GM12872 (cell line): ENCODE measurements around the gene ITPKB.

ENCODE experiments used
- CTCF ChIP-seq: IDR thresholded peaks from 3 replicates; pipeline ENCODE4 v1.5.1; 2011; ENCODE audit warnings: low read depth, mild to moderate bottlenecking, low read length, moderate library complexity; ENCODE audit not compliant: insufficient read depth

The ITPKB gene

GRCh38 chr1:226764533-226764932, 25.5 kb upstream of the ITPKB start:
- TF ChIP-seq CTCF, result no peak

GRCh38 chr1:226763905-226764264, 24.8 kb upstream of the ITPKB start:
- TF ChIP-seq CTCF, result no peak

GRCh38 chr1:226762988-226763904, 24.2 kb upstream of the ITPKB start:
- TF ChIP-seq CTCF, result no peak

- TF ChIP-seq CTCF, result no peak
Measured at GRCh38 chr1:226762055-226762454, 23.0 kb upstream of the ITPKB start.

GRCh38 chr1:226761322-226761721, 22.2 kb upstream of the ITPKB start:
- no peak for TF ChIP-seq CTCF

GRCh38 chr1:226754793-226755533, 15.9 kb upstream of the ITPKB start:
- no peak for TF ChIP-seq CTCF

- TF ChIP-seq CTCF, result no peak
Measured at GRCh38 chr1:226754097-226754496, 15.0 kb upstream of the ITPKB start.
